Peyer's patch (tissue), 4 donors: Measurements from ENCODE around the gene CATSPER3. TPM values are rescaled to one million over a fixed set of nuclear protein-coding genes. Genes with fewer than 3 reads are reported as not detected.

ENCODE experiments used
- DNase-seq, 3 donors: peaks; one replicate each; pipeline ENCODE4 v3.0.0-alpha.2; 2017 to 2019
- H3K27ac ChIP-seq, 4 donors: fragments of 200-600 bp; sonication (generic); one replicate each; pipeline ENCODE4 v1.5.1; 2016 to 2019
- H3K27me3 ChIP-seq, 2 donors: fragments of 200-600 bp; sonication (generic); one replicate each; pipeline ENCODE4 v1.5.1; 2019
- H3K36me3 ChIP-seq, 3 donors: fragments of 200-600 bp; sonication (generic); one replicate each; pipeline ENCODE4 v1.5.1; 2016 to 2019
- H3K4me1 ChIP-seq, 4 donors: fragments of 200-600 bp; sonication (generic); one replicate each; pipeline ENCODE4 v1.5.1; 2016 to 2019
- H3K4me3 ChIP-seq, 4 donors: fragments of 200-600 bp; sonication (generic); 1 replicate in 3 of 4; 2 replicates in 1 of 4; pipeline ENCODE4 v1.5.1; 2016 to 2019; ENCODE audit warnings: mild to moderate bottlenecking in 1 of 4
- H3K9me3 ChIP-seq, 4 donors: fragments of 200-600 bp; sonication (generic); one replicate each; pipeline ENCODE4 v1.5.1; 2016 to 2019; ENCODE audit warnings: mild to moderate bottlenecking in 1 of 4
- CTCF ChIP-seq, 6 experiments: fragments of 450-650 bp in 4 of 6; fragments of 200-600 bp in 2 of 6; sonication (generic) in 1 of 6; IDR thresholded peaks; one replicate each; pipeline ENCODE4 v1.5.1; 2017 to 2019; ENCODE audit warnings: antibody characterized with exemption in 6 of 6, mild to moderate bottlenecking in 3 of 6, moderate library complexity in 1 of 6
- POLR2A ChIP-seq, 2 donors: fragments of 450-650 bp; IDR thresholded peaks; one replicate each; pipeline ENCODE4 v1.5.1; 2017; ENCODE audit warnings: antibody characterized with exemption in 2 of 2, mild to moderate bottlenecking in 2 of 2, moderate library complexity in 2 of 2
- total RNA-seq, 4 donors: library from RNA; depleted of rRNA; stranded (reverse); fragments of >200 nt; gene quantifications; one replicate each; pipeline ENCODE4 v1.1.0, GENCODE V29; 2016

Gene CATSPER3
- total RNA-seq, 4 donors from 2014 or later = 1.1 to 2.5 (median 2.4) TPM; not detected in 1

DNA sequence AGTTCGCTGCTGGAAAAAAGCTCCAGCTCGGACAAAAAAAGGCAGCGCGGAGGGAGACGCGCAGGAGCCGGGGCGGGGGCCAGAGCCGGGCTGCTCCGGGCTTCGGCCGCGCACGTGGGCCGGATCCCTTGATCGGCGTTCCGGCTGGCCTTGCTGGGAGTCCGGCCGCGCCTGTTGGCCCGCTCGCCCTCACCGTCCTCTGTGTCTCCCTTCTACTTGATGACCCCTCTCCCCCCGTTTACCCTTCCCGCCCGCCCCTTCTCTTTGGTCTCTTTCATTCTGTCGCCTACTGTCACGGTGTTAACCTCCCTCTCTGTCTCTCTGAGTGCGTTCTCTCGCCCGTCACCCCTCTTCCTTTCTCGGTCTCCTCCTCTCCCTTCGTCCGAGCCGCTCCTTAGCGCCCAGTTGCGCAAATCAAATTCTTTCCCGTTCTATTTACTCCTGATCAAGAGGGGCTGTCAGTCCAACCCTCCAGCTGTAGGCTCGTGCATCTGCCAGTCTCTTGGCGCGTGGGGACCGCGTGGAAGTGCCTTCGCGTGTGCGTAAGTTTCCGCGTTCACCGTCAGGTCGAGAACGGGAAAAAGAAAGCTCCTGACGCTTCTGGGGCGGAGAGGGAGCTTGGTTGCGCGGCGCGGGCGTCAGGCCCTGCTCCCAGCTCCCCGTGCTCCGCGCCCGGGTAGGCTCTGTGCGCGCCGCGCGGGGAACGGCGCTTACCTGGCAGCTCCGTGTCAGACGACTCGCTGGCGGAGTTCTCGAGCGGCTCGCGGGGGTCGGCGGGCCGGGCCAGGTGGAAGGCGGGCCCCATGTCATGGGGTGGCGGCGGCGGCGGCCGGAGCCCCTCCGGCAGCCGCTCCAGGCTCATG lies 65.5 kb downstream of the CATSPER3 start:
- Histone ChIP-seq H3K27me3 (peaks cover 0 to 65% of the 10 kb centered on the region in 2 donors), H3K9me3 (peaks cover 0 to 6% (median 0%) of the 10 kb centered on the region in 4 donors), H3K27ac (peak overlapping the region; percentile 65 to 83 (median 66)), H3K4me3 (peak overlapping the region; percentile 42 to 62 (median 60)), H3K4me1 (peaks cover 0 to 42% (median 19%) of the 10 kb centered on the region in 4 donors), H3K36me3 (no peaks in the 10 kb centered on the region)
- no peak for DNase-seq
- TF ChIP-seq POLR2A (IDR thresholded peaks at IDR 0.05) (no peak), CTCF (IDR thresholded peaks at IDR 0.05) (no peak)

GRCh38 chr5:135033901-135034235 lies 66.2 kb downstream of the CATSPER3 start, which contains the start of gene PITX1:
PITX1 (minus strand) TSS chr5:135034228; CDS start chr5:135033881, 347 bp downstream.
- TF ChIP-seq CTCF (IDR thresholded peaks at IDR 0.05) (no peak), POLR2A (IDR thresholded peaks at IDR 0.05) (no peak)
- Histone ChIP-seq H3K36me3 (no peaks in the 10 kb centered on the region), H3K27me3 (peaks cover 0 to 65% of the 10 kb centered on the region in 2 donors), H3K4me1 (peaks cover 0 to 41% (median 20%) of the 10 kb centered on the region in 4 donors), H3K27ac (peak within 1 kb of the TSS; percentile 65 to 83 (median 66)), H3K4me3 (peak within 1 kb of the TSS; percentile 42 to 62 (median 60)), H3K9me3 (peaks cover 0 to 4% (median 0%) of the 10 kb centered on the region in 4 donors)
- DNase-seq = no peak

- Histone ChIP-seq H3K9me3 (no peaks in the 10 kb centered on the region), H3K36me3 (no peaks in the 10 kb centered on the region), H3K27ac (peak overlapping the region; percentile 42 to 83 (median 66)), H3K4me3 (peak overlapping the region; percentile 42 to 62 (median 60)), H3K27me3 (peaks cover 0 to 64% of the 10 kb centered on the region in 2 donors), H3K4me1 (peaks cover 0 to 41% (median 25%) of the 10 kb centered on the region in 4 donors)
- TF ChIP-seq POLR2A (IDR thresholded peaks at IDR 0.05) (no peak), CTCF (IDR thresholded peaks at IDR 0.05) (no peak)
- DNase-seq = peak in 2 of 3 donors; percentile 62 to 71
These were observed 66.7 kb downstream of the CATSPER3 start for GRCh38 chr5:135034236-135034962.

DNA sequence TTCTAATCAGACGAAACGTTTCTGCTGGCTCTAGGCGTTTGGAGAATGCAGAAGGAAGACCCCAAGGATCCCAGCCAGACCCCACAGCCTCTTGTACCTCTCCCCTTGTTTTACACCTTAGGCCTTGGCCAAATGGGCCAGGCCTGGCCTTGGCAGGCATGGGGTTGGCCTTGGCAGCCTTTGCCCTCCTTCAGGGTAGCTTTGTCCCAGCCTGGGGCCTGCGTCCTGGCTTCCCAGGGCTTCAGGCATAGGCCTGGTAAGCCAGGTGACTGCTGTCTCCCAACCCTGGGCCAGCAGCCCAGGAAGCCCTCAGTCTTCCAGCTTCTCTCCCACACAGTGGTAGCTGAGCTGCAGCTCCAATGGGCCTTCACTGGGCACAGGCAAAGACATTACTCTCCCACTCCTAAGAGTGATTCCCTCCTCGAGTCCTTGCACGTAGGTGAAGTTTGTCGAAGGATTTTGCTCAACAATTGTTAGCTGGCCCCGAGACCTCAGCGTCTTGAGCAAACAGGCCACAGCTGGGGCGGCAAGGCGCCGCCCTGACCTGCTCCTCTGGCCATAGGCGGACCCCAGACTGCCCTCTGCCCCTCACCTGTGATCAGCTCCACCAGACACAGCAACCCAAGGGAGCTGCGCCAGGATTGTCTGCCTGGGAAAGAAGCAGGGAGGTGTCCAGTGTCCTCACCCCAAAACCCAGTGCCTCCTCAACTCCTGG lies 67.4 kb downstream of the CATSPER3 start:
- peak overlapping the region in 1 of 4 donors; percentile 61 for H3K4me3 ChIP-seq
- no peak for DNase-seq
- no peaks in the 10 kb centered on the region for H3K9me3 ChIP-seq
- peaks cover 0 to 69% of the 10 kb centered on the region in 2 donors for H3K27me3 ChIP-seq
- H3K27ac ChIP-seq = peak overlapping the region in 3 of 4 donors; percentile 65 to 83 (median 66)
- no peak for TF ChIP-seq POLR2A (IDR thresholded peaks at IDR 0.05)
- H3K36me3 ChIP-seq = no peaks in the 10 kb centered on the region
- peaks cover 0 to 48% (median 29%) of the 10 kb centered on the region in 4 donors for H3K4me1 ChIP-seq

DNA sequence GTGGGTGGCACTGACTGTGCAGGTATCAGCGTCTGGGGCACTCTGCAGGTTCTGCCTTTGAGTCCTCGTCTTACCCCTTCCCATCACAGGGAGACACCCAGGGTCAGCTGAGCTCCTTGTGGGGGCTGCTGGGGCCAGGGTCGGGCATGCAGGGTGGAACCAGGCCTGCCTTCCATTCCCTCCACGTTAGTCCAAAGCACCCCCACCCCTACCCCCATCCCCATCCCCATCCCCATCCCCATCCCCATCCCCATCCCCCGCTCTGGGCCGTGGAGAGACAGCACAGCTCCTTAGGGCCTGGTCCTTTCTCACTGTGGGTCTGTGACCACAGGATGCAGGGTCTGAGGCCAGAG lies 67.9 kb downstream of the CATSPER3 start:
- Histone ChIP-seq H3K4me3 (no peak overlapping the region), H3K27me3 (peaks cover 0 to 67% of the 10 kb centered on the region in 2 donors), H3K9me3 (no peaks in the 10 kb centered on the region), H3K27ac (no peak overlapping the region), H3K4me1 (peaks cover 0 to 50% (median 32%) of the 10 kb centered on the region in 4 donors), H3K36me3 (no peaks in the 10 kb centered on the region)
- TF ChIP-seq CTCF (IDR thresholded peaks at IDR 0.05) (no peak), POLR2A (IDR thresholded peaks at IDR 0.05) (no peak)
- DNase-seq = no peak
